ENCODE data around the gene FMNL2. TPM values are rescaled to one million over a fixed set of nuclear protein-coding genes. Genes with fewer than 3 reads are reported as not detected.

The FMNL2 gene
- total RNA-seq, 4 donors from 2014 or later = 50.5 to 96.7 (median 79.6) TPM

DNA sequence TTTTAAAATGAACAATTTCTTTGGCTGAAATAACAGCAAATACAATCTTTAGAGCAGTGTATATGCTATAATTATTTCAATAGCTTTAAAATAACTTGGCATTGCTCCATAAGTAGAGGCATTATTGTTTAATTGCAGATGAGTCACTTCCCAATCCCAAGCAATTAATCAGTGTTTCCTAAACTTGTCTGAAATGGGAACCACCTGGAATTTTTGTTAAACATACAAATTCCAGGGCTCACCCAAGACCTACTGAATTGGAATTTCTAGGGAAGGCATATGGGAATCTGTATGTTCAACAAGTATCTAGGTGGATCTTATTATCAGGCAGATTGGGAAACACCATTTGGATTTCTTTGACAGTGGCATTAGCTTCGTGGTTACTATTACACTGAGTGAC is 27.1 kb upstream of the FMNL2 start:
- TF ChIP-seq, protein P1, sequence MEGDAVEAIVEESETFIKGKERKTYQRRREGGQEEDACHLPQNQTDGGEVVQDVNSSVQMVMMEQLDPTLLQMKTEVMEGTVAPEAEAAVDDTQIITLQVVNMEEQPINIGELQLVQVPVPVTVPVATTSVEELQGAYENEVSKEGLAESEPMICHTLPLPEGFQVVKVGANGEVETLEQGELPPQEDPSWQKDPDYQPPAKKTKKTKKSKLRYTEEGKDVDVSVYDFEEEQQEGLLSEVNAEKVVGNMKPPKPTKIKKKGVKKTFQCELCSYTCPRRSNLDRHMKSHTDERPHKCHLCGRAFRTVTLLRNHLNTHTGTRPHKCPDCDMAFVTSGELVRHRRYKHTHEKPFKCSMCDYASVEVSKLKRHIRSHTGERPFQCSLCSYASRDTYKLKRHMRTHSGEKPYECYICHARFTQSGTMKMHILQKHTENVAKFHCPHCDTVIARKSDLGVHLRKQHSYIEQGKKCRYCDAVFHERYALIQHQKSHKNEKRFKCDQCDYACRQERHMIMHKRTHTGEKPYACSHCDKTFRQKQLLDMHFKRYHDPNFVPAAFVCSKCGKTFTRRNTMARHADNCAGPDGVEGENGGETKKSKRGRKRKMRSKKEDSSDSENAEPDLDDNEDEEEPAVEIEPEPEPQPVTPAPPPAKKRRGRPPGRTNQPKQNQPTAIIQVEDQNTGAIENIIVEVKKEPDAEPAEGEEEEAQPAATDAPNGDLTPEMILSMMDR (IDR thresholded peaks at IDR 0.05; ENCODE audit: low read depth) = no peak

DNA sequence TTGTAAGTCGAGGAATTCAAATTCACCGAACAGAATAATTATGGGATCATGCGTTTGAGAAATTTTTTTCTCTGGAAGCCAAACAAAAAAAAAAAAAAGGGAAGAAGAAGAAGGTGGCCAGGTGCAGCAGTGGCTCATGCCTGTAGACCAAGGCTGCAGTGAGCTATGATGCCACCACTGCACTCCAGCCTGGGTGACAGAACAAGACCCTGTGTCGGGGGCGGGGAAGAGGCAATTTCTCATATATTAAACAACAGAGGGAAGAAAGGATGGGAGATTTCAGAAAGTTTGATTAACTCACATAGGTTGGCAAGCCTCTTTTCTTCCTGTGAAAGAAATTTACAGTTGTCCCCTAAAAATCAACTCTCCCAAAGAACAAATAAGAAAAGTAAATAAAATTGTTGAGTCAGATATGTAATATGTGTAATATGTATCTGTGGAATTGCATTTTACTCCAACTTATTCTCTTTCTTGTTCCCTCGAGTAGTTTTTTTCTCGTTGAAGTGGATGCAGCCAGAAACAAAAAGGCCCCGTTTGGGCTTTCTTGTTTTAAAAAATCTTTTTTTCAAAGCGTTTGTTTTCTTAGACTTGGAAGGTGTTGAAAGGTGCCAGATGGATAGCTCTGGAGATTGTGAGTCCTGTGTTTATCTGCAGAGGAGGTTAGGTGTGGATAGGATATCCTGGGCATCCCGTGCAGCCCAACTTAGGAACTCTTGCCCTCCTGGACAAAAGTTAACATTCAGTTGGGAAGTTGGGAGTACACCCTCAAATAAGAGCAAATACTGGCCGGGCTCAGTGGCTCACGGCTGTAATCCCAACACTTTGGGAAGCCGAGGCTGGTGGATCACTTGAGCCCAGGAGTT is 25.4 kb upstream of the FMNL2 start:
- TF ChIP-seq, protein P1 (IDR thresholded peaks at IDR 0.05; ENCODE audit: low read depth) = no peak

DNA sequence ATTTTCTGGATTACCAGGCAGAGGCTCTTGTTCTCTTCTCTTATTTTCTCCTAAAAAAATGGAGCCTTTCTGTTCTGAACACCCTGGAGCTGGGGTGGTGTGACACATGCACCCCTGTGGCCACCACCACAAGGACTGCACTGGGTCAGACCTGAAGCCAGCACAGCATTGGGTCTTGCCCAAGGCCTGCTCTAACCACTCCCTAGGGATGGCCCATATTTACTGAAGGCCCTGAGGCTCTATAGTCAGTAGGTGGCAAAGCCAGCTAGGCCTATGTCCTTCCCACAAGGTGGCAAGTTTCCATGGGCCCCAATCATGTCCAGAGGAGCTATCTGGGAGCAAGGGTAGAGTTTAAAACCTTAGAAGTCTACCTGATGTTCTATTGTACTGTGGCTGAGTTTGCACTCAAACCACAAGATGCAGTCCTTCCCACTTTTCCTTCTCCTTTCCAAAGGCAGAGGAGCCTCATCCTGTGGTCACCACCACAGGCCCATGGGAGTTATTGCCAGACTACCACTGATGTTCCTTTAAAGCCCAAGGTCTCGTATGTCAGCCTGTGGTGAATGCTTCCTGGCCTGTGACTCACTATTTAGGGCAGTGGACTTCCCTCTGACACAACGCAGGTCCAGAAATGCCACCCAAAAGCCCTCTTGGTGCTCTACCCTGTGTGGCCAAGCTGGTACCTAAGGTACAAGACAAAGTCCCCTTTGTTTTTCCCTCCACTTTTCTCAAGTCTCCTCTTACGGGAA is 15.0 kb upstream of the FMNL2 start:
- TF ChIP-seq, protein P1 (IDR thresholded peaks at IDR 0.05; ENCODE audit: low read depth) = no peak

DNA sequence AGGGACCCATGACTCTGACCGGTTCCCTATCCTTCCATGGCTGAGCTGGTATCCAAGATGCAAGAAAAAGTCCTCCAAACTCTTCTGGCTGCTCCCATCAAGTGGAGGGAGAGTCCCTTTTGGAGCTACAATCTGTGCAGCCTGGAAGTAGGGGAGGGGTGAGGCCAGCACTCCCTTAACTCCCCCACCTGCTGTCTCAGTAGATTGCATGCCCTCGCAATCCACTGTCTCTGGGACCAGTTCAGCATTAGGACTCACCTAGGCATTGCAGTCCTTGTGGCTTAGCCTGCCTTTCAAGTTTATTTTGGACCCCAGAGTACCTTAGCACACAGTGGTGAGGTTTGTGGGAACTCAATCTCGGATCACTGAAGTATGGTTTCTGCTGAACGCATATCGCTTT is 14.2 kb upstream of the FMNL2 start:
- TF ChIP-seq, protein P1 (IDR thresholded peaks at IDR 0.05; ENCODE audit: low read depth) = no peak

DNA sequence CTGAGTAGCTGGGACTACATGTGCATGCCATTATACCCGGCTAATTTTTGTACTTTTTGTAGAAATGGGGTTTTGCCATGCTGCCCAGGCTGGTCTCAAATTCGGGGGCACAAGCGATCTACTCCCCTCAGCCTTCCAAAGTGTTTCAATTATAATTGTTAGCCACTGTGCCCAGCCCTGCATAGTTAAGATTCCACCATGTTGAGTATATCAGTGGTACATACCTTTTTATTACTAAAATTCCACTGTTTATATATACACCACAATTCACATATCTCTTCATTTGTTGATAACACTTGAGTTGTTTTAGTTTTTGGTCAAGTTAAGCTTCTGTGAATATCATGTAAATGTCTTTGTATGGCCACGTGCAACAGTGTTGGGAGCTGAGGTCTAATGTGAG is 12.8 kb upstream of the FMNL2 start:
- TF ChIP-seq, protein P1 (IDR thresholded peaks at IDR 0.05; ENCODE audit: low read depth) = no peak

DNA sequence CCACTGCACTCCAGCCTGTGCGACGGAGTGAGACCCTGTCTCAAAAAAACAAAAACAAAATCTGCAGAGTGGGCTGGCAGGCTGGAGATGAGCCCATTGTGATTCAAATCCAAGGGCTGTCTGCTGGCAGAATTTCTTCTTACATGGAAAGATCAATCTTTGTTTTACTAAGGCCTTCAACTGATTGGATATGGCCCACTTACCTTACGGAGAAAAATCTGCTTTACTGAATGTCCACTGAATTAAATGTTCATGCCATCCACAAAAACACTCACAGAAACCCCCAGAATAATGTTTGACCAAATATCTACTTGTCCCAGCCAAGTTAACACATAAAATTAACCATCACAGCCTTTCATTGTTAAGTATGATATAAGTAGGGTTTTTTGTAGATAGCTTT is 8.3 kb upstream of the FMNL2 start:
- TF ChIP-seq, protein P1 (IDR thresholded peaks at IDR 0.05; ENCODE audit: low read depth) = no peak

DNA sequence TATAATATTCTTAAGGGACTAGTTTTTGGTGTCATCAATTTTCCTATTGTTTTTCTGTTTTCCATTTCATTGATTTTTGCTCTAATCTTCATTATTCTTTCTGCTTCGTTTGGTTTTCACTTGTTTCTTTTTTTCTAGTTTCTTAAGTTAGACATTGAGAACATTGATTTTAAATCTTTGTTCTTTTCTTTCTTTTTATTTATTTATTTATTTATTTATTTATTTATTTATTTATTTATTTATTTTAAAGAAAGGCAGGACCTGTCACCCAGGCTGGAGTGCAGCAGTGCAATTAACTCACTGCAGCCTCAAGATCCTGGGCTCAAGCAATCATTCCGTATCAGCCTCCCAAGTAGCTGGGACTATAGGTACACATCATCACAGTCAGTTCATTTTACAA is 7.0 kb upstream of the FMNL2 start:
- TF ChIP-seq, protein P1 (IDR thresholded peaks at IDR 0.05; ENCODE audit: low read depth) = no peak
